Spleen (tissue), 7 donors: ENCODE measurements around the gene TMEM243.

ENCODE experiments used
- POLR2A ChIP-seq, 3 donors: fragments of 450-650 bp; IDR thresholded peaks; one replicate each; pipeline ENCODE4 v1.5.1; 2017; ENCODE audit warnings: antibody characterized with exemption in 3 of 3, mild to moderate bottlenecking in 1 of 3
- TF ChIP-seq, protein P1 (sequence below), 11 experiments: fragments of 200-600 bp in 7 of 11; fragments of 450-650 bp in 4 of 11; sonication (generic) in 4 of 11; IDR thresholded peaks in 8 of 11; conservative IDR thresholded peaks in 3 of 11; 1 replicate in 7 of 11; 2 replicates in 4 of 11; pipeline versions ENCODE4 v1.4.0 to v1.8.0; 2016 to 2021; ENCODE audit warnings: antibody characterized with exemption in 11 of 11, inconsistent platforms in 4 of 11, mild to moderate bottlenecking in 1 of 11
- donor health status: DM: no; HTN: no; CAD: no; lungs with moderate emphysema.
- donor health status: DM: no; HTN: no; CAD: no.
- donor health status: DM: no; HTN: no; CAD: no.

DNA sequence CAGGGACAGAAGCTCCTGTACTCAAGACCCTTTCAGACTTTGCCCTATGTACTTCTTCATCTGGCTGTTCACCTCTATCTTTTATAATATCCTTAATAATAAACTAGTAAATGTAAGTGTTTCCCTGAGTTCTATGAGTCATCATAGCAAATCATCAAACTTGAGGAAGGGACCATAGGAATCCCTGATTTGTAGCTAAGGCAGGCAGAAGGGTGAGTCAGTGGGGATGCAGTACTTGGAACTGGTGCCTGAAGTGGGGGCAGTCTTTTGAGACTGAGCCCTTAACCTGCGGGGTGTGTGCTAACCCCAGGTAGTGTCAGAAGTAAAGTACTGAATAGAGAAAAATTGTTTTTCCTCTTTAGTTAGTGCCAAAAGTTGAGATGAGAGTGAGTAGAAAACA is 6.2 kb upstream of the TMEM243 start:
- TF ChIP-seq, protein P1, sequence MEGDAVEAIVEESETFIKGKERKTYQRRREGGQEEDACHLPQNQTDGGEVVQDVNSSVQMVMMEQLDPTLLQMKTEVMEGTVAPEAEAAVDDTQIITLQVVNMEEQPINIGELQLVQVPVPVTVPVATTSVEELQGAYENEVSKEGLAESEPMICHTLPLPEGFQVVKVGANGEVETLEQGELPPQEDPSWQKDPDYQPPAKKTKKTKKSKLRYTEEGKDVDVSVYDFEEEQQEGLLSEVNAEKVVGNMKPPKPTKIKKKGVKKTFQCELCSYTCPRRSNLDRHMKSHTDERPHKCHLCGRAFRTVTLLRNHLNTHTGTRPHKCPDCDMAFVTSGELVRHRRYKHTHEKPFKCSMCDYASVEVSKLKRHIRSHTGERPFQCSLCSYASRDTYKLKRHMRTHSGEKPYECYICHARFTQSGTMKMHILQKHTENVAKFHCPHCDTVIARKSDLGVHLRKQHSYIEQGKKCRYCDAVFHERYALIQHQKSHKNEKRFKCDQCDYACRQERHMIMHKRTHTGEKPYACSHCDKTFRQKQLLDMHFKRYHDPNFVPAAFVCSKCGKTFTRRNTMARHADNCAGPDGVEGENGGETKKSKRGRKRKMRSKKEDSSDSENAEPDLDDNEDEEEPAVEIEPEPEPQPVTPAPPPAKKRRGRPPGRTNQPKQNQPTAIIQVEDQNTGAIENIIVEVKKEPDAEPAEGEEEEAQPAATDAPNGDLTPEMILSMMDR (IDR thresholded peaks at IDR 0.05 in 8 of 11, conservative IDR thresholded peaks at IDR 0.05 in 3 of 11): no peak
- TF ChIP-seq POLR2A (IDR thresholded peaks at IDR 0.05): no peak
